HFF-Myc (cell line): ENCODE measurements around the gene NEK4.

Source experiments
- DNase-seq: peaks from one replicate; pipeline ENCODE4 v3.0.0-alpha.2; 2011; ENCODE audit warnings: low read depth; ENCODE audit errors: extremely low read depth
- H3K4me3 ChIP-seq: replicated peaks from 2 replicates; pipeline ENCODE4 v1.5.1; 2011; ENCODE audit warnings: low read depth, mild to moderate bottlenecking, control low read depth, low read length
- CTCF ChIP-seq: IDR thresholded peaks from 2 replicates; pipeline ENCODE4 v1.5.1; 2012; ENCODE audit warnings: mild to moderate bottlenecking, low read depth, low read length, control low read depth; ENCODE audit errors: missing control alignments

NEK4 gene

GRCh38 chr3:52763466-52763865 is 7.3 kb downstream of the NEK4 start:
- no peak for TF ChIP-seq CTCF
- H3K4me3 ChIP-seq, result no peak overlapping the region
- DNase-seq, result no peak

- DNase-seq, result no peak
- no peak for TF ChIP-seq CTCF
- H3K4me3 ChIP-seq, result no peak overlapping the region
These were observed 14.6 kb downstream of the NEK4 start for GRCh38 chr3:52756141-52756540.

GRCh38 chr3:52754373-52754772 is 16.4 kb downstream of the NEK4 start:
- H3K4me3 ChIP-seq, result no peak overlapping the region
- TF ChIP-seq CTCF, result no peak
- DNase-seq, result no peak

GRCh38 chr3:52752045-52752660 is 18.6 kb downstream of the NEK4 start:
- DNase-seq, result no peak
- no peak for TF ChIP-seq CTCF

GRCh38 chr3:52743721-52744120 is 27.0 kb downstream of the NEK4 start:
- H3K4me3 ChIP-seq, result no peak overlapping the region
- TF ChIP-seq CTCF, result no peak
- no peak for DNase-seq

More at GRCh38 chr3:52752045-52752660, 18.6 kb downstream of the NEK4 start:
- H3K4me3 ChIP-seq, result no peak overlapping the region

- no peak overlapping the region for H3K4me3 ChIP-seq
- no peak for DNase-seq
- no peak for TF ChIP-seq CTCF
These were observed 27.6 kb downstream of the NEK4 start for GRCh38 chr3:52743152-52743551.
